Measurements from ENCODE around the gene CCDC197.

The CCDC197 gene

DNA sequence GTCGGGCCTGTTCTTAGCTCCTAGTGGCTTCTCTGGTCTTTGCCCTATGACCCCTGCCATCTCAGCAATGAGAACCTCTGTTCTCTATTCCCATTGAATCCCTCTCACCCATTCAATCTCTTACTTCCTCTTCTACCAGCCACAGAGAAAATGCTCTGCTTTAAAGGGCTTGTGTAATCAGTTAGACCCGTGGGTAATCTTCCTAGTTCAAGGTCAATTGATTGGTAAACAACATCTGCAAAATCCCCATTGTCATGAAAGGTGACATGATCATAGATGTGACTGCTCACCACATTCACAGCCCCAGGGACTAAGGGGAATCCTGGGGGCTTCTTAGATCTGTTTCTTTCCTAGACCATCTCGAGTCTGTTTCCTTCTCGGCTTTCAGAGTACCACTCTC, 7.2 kb upstream of the CCDC197 start:
- H2AFZ ChIP-seq (ENCODE audit: low read length) = no peak overlapping the region
- no peaks in the 10 kb centered on the region for H3K9me3 ChIP-seq (replicated peaks; ENCODE audit: insufficient read depth, low read length)
- no peaks in the 10 kb centered on the region for H3K9me2 ChIP-seq (replicated peaks; ENCODE audit: insufficient read depth, low read length)
- no peak overlapping the region for H3K4me2 ChIP-seq (ENCODE audit: low read depth, low read length)
- H3K27me3 ChIP-seq (replicated peaks; ENCODE audit: insufficient read depth, low read length) = no peaks in the 10 kb centered on the region
- no peaks in the 10 kb centered on the region for H3K79me2 ChIP-seq (ENCODE audit: low read length)
- H3F3A ChIP-seq (ENCODE audit: insufficient read depth, low read length) = no peaks in the 10 kb centered on the region
- H4K20me1 ChIP-seq (ENCODE audit: insufficient read depth, low read length) = no peaks in the 10 kb centered on the region
- TF ChIP-seq EZH2phosphoT487 (IDR thresholded peaks at IDR 0.05; ENCODE audit: low read length) = no peak
- no peak overlapping the region for H3K27ac ChIP-seq (ENCODE audit: low read length)
- no peak overlapping the region for H3K4me3 ChIP-seq (ENCODE audit: low read length)
- peaks cover 5% of the 10 kb centered on the region; the same call in 1 of the 2 replicates for H3K4me1 ChIP-seq (ENCODE audit: low read length)
- H3K36me3 ChIP-seq (replicated peaks; ENCODE audit: insufficient read depth, low read length) = no peaks in the 10 kb centered on the region
- DNase-seq = no peak
- no peak overlapping the region for H3K9ac ChIP-seq (ENCODE audit: low read length)

DNA sequence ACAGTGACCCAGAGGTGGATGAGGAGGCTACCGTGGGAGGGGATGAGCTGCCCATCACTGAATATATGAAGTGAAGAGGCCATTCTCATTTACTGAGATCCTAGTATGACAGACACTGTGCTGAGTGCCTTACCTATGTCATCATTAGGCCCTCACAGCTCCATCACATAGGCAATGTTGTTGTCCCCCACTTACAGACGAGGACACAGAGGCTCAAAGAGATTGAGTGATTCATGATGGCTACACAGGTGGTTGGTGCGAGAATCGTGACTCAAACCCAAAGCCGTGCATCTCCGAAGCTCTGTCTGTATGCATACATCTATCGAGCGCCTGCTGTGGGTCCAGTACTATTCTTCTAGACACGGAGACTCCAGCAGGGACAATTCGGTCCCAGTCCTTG, 5.9 kb upstream of the CCDC197 start:
- H3K9me2 ChIP-seq (replicated peaks; ENCODE audit: insufficient read depth, low read length) = no peaks in the 10 kb centered on the region
- no peaks in the 10 kb centered on the region for H3K79me2 ChIP-seq (ENCODE audit: low read length)
- H3K4me2 ChIP-seq (ENCODE audit: low read depth, low read length) = no peak overlapping the region
- no peak overlapping the region for H3K4me3 ChIP-seq (ENCODE audit: low read length)
- no peaks in the 10 kb centered on the region for H3K9me3 ChIP-seq (replicated peaks; ENCODE audit: insufficient read depth, low read length)
- H3K36me3 ChIP-seq (replicated peaks; ENCODE audit: insufficient read depth, low read length) = no peaks in the 10 kb centered on the region
- TF ChIP-seq, protein P1, sequence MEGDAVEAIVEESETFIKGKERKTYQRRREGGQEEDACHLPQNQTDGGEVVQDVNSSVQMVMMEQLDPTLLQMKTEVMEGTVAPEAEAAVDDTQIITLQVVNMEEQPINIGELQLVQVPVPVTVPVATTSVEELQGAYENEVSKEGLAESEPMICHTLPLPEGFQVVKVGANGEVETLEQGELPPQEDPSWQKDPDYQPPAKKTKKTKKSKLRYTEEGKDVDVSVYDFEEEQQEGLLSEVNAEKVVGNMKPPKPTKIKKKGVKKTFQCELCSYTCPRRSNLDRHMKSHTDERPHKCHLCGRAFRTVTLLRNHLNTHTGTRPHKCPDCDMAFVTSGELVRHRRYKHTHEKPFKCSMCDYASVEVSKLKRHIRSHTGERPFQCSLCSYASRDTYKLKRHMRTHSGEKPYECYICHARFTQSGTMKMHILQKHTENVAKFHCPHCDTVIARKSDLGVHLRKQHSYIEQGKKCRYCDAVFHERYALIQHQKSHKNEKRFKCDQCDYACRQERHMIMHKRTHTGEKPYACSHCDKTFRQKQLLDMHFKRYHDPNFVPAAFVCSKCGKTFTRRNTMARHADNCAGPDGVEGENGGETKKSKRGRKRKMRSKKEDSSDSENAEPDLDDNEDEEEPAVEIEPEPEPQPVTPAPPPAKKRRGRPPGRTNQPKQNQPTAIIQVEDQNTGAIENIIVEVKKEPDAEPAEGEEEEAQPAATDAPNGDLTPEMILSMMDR (IDR thresholded peaks at IDR 0.05; ENCODE audit: low read length) = no peak
- TF ChIP-seq EZH2phosphoT487 (IDR thresholded peaks at IDR 0.05; ENCODE audit: low read length) (no peak), EZH2 (optimal IDR thresholded peaks at IDR 0.05; ENCODE audit: low read depth, low read length) (no peak)
- H3K27me3 ChIP-seq (replicated peaks; ENCODE audit: insufficient read depth, low read length) = no peaks in the 10 kb centered on the region
- peaks cover 5% of the 10 kb centered on the region; the same call in 1 of the 2 replicates for H3K4me1 ChIP-seq (ENCODE audit: low read length)
- no peak for DNase-seq
- no peak overlapping the region for H3K27ac ChIP-seq (ENCODE audit: low read length)
- H4K20me1 ChIP-seq (ENCODE audit: insufficient read depth, low read length) = no peaks in the 10 kb centered on the region
- H3K9ac ChIP-seq (ENCODE audit: low read length) = no peak overlapping the region
- H3F3A ChIP-seq (ENCODE audit: insufficient read depth, low read length) = no peaks in the 10 kb centered on the region
- no peak overlapping the region for H2AFZ ChIP-seq (ENCODE audit: low read length)

DNA sequence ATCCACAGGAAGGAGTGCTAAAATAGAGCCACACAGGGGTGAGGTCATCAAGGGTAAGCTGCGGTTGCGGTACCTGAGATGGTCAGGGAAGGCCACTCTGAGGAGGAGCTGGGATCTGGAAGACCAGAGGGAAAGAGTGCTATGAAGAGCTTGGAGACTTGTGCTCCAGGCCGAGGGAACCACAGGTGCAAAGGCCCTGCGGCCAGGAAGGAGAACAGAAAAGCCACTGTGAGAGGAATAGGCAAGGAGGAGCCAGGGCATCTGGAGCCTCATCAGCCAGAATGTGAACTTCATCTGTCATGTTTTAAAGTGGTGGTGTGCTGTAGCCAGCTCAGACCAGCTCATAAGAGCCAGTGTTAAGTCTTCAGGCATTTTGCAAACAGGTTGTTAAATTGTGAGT, 5.5 kb upstream of the CCDC197 start:
- no peaks in the 10 kb centered on the region for H3K27me3 ChIP-seq (replicated peaks; ENCODE audit: insufficient read depth, low read length)
- H4K20me1 ChIP-seq (ENCODE audit: insufficient read depth, low read length) = no peaks in the 10 kb centered on the region
- H3K4me2 ChIP-seq (ENCODE audit: low read depth, low read length) = no peak overlapping the region
- DNase-seq = no peak
- H3F3A ChIP-seq (ENCODE audit: insufficient read depth, low read length) = no peaks in the 10 kb centered on the region
- no peak overlapping the region for H3K27ac ChIP-seq (ENCODE audit: low read length)
- TF ChIP-seq, protein P1 (IDR thresholded peaks at IDR 0.05; ENCODE audit: low read length) = no peak
- TF ChIP-seq EZH2 (optimal IDR thresholded peaks at IDR 0.05; ENCODE audit: low read depth, low read length) = no peak
- TF ChIP-seq EZH2phosphoT487 (IDR thresholded peaks at IDR 0.05; ENCODE audit: low read length) = no peak
- H3K79me2 ChIP-seq (ENCODE audit: low read length) = no peaks in the 10 kb centered on the region
- H3K4me1 ChIP-seq (ENCODE audit: low read length) = peaks cover 5% of the 10 kb centered on the region; the same call in 1 of the 2 replicates
- H3K9ac ChIP-seq (ENCODE audit: low read length) = no peak overlapping the region
- no peak overlapping the region for H3K4me3 ChIP-seq (ENCODE audit: low read length)
- H3K9me2 ChIP-seq (replicated peaks; ENCODE audit: insufficient read depth, low read length) = no peaks in the 10 kb centered on the region
- H3K36me3 ChIP-seq (replicated peaks; ENCODE audit: insufficient read depth, low read length) = no peaks in the 10 kb centered on the region
- H2AFZ ChIP-seq (ENCODE audit: low read length) = no peak overlapping the region
- H3K9me3 ChIP-seq (replicated peaks; ENCODE audit: insufficient read depth, low read length) = no peaks in the 10 kb centered on the region

DNA sequence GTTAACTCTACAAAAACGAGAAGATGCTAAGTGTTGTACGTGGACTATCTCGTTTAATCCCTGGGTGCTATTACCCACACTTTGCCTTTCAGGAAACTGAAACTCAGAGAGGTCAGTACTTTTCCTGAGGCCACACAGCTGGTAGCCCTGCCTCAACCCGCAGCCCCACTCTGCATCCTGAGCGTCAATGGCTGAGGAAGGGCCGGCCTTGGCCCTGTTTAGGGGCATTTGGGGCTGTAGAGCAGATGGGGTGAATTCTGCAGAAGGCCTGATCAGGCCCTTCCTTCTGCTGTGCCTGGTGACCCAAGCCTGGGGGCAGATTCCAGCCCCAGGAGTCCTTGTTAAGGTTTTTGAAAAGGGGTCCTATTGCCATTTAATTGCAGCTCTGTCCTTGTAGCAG, 3.7 kb upstream of the CCDC197 start:
- Histone ChIP-seq H3K27ac (ENCODE audit: low read length) (no peak overlapping the region), H3K79me2 (ENCODE audit: low read length) (no peaks in the 10 kb centered on the region), H3K9ac (ENCODE audit: low read length) (no peak overlapping the region), H3K4me3 (ENCODE audit: low read length) (no peak overlapping the region), H3K36me3 (replicated peaks; ENCODE audit: insufficient read depth, low read length) (no peaks in the 10 kb centered on the region), H3K27me3 (replicated peaks; ENCODE audit: insufficient read depth, low read length) (no peaks in the 10 kb centered on the region), H4K20me1 (ENCODE audit: insufficient read depth, low read length) (no peaks in the 10 kb centered on the region), H3K9me2 (replicated peaks; ENCODE audit: insufficient read depth, low read length) (no peaks in the 10 kb centered on the region), H3K4me2 (ENCODE audit: low read depth, low read length) (no peak overlapping the region), H3K9me3 (replicated peaks; ENCODE audit: insufficient read depth, low read length) (no peaks in the 10 kb centered on the region), H2AFZ (ENCODE audit: low read length) (no peak overlapping the region), H3F3A (ENCODE audit: insufficient read depth, low read length) (no peaks in the 10 kb centered on the region), H3K4me1 (ENCODE audit: low read length) (peaks cover 5% of the 10 kb centered on the region; the same call in 1 of the 2 replicates)
- no peak for TF ChIP-seq EZH2phosphoT487 (IDR thresholded peaks at IDR 0.05; ENCODE audit: low read length)
- TF ChIP-seq, protein P1 (IDR thresholded peaks at IDR 0.05; ENCODE audit: low read length) = no peak
- TF ChIP-seq EZH2 (optimal IDR thresholded peaks at IDR 0.05; ENCODE audit: low read depth, low read length) = no peak
- DNase-seq = no peak
